Neural cell (in vitro differentiated cells): ENCODE data around the gene UVRAG. TPM values are rescaled to one million over a fixed set of nuclear protein-coding genes. Genes with fewer than 3 reads are reported as not detected.

Experiments
- H2AFZ ChIP-seq: fragments of 200-600, 300-800 bp; sonication (generic), shearing (Covaris generic); 2 replicates; pipeline ENCODE4 v1.6.0; 2014; ENCODE audit warnings: low read depth, mild to moderate bottlenecking, antibody characterized with exemption, low read length, moderate library complexity
- H3F3A ChIP-seq: fragments of 200-600 bp; shearing (Covaris generic); 2 replicates; pipeline ENCODE4 v1.6.1; 2016; ENCODE audit warnings: mild to moderate bottlenecking, moderate library complexity, mixed read lengths, antibody characterized with exemption, low read length; ENCODE audit not compliant: insufficient read depth, poor library complexity, severe bottlenecking
- H3K27ac ChIP-seq: fragments of 200-600, 300-800 bp; sonication (generic), shearing (Covaris generic); 2 replicates; pipeline ENCODE4 v1.5.1; 2014; ENCODE audit warnings: mild to moderate bottlenecking, low read length, moderate library complexity
- H3K27me3 ChIP-seq: fragments of 300-800, 200-600 bp; sonication (generic), shearing (Covaris generic); 2 replicates; pipeline ENCODE4 v1.6.0; 2014; ENCODE audit warnings: mild to moderate bottlenecking, low read depth, low read length, moderate library complexity; ENCODE audit not compliant: insufficient read depth
- H3K36me3 ChIP-seq: fragments of 300-800, 200-600 bp; sonication (generic), shearing (Covaris generic); 2 replicates; pipeline ENCODE4 v1.5.1; 2014; ENCODE audit warnings: mild to moderate bottlenecking, antibody characterized with exemption, low read length, moderate library complexity; ENCODE audit not compliant: insufficient read depth
- H3K4me2 ChIP-seq: fragments of 300-800, 200-600 bp; sonication (generic), shearing (Covaris generic); 2 replicates; pipeline ENCODE4 v1.6.0; 2014; ENCODE audit warnings: mild to moderate bottlenecking, low read length
- H3K4me3 ChIP-seq: fragments of 300-800, 200-600 bp; sonication (generic), shearing (Covaris generic); 2 replicates; pipeline ENCODE4 v1.5.1; 2014; ENCODE audit warnings: mild to moderate bottlenecking, low read length, moderate library complexity
- H3K79me2 ChIP-seq: fragments of 200-600 bp; shearing (Covaris generic); replicated peaks from 2 replicates; pipeline ENCODE4 v1.6.0; 2014; ENCODE audit warnings: mild to moderate bottlenecking, low read length, moderate library complexity; ENCODE audit not compliant: insufficient read depth
- H3K9ac ChIP-seq: fragments of 300-800, 200-600 bp; sonication (generic), shearing (Covaris generic); 2 replicates; pipeline ENCODE4 v1.6.1; 2016; ENCODE audit warnings: mild to moderate bottlenecking, low read length, mixed read lengths
- H3K9me2 ChIP-seq: fragments of 200-600 bp; shearing (Covaris generic); 2 replicates; pipeline ENCODE4 v1.6.1; 2016; ENCODE audit warnings: mild to moderate bottlenecking, low read length, mixed read lengths; ENCODE audit not compliant: insufficient read depth
- H3K9me3 ChIP-seq: fragments of 200-600, 300-800 bp; sonication (generic), shearing (Covaris generic); 2 replicates; pipeline ENCODE4 v1.6.1; 2016; ENCODE audit warnings: mild to moderate bottlenecking, mixed run types, low read length, moderate library complexity, mixed read lengths
- H4K20me1 ChIP-seq: fragments of 200-600 bp; shearing (Covaris generic); 2 replicates; pipeline ENCODE4 v1.6.1; 2016; ENCODE audit warnings: mild to moderate bottlenecking, mixed run types; ENCODE audit not compliant: insufficient read depth
- EP300 ChIP-seq: fragments of 450-650 bp; conservative IDR thresholded peaks from 2 replicates; pipeline ENCODE4 v1.6.1; 2014; ENCODE audit warnings: antibody characterized with exemption, mild to moderate bottlenecking, moderate library complexity; ENCODE audit not compliant: poor library complexity, severe bottlenecking
- EZH2 ChIP-seq: fragments of 200-600, 300-800 bp; shearing (Covaris generic), sonication (generic); IDR thresholded peaks from 2 replicates; pipeline ENCODE4 v1.6.1; 2014; ENCODE audit warnings: antibody characterized with exemption, low read length, borderline replicate concordance, mild to moderate bottlenecking; ENCODE audit not compliant: insufficient read depth, poor library complexity, severe bottlenecking
- MXI1 ChIP-seq: fragments of 450-650 bp; conservative IDR thresholded peaks from 2 replicates; pipeline ENCODE4 v1.6.1; 2014; ENCODE audit warnings: antibody characterized with exemption, mild to moderate bottlenecking; ENCODE audit not compliant: poor library complexity, severe bottlenecking
- POLR2AphosphoS5 ChIP-seq: IDR thresholded peaks from 2 replicates; pipeline ENCODE4 v1.6.1; 2012
- RAD21 ChIP-seq: fragments of 450-650 bp; conservative IDR thresholded peaks from 2 replicates; pipeline ENCODE4 v1.6.1; 2014; ENCODE audit warnings: antibody characterized with exemption, mild to moderate bottlenecking, moderate library complexity
- SMC3 ChIP-seq: fragments of 450-650 bp; conservative IDR thresholded peaks from 2 replicates; pipeline ENCODE4 v1.6.1; 2014; ENCODE audit warnings: antibody characterized with exemption, mild to moderate bottlenecking, moderate library complexity; ENCODE audit not compliant: poor library complexity
- TAF1 ChIP-seq: IDR thresholded peaks from 2 replicates; pipeline ENCODE4 v1.6.1; 2012; ENCODE audit warnings: low read depth
- polyA plus RNA-seq: library from polyadenylated mRNA; depleted of rRNA; stranded (reverse); fragments of >200 nt; gene quantifications from 2 replicates; pipeline ENCODE4 v1.2.3, GENCODE V29; 2014
- TF ChIP-seq, protein P1 (sequence below): IDR thresholded peaks from 2 replicates; pipeline ENCODE4 v1.6.1; 2012; ENCODE audit warnings: borderline replicate concordance
- TF ChIP-seq, protein P2 (sequence below): fragments of 450-650 bp; IDR thresholded peaks from 2 replicates; pipeline ENCODE4 v1.5.1; 2014; ENCODE audit warnings: antibody characterized with exemption, mild to moderate bottlenecking, moderate library complexity; ENCODE audit not compliant: poor library complexity, severe bottlenecking

The UVRAG gene
- polyA plus RNA-seq, 1 donor from 2014 or later, result 31.6 TPM

- Histone ChIP-seq H3K4me2 (no peak overlapping the region), H3K27ac (no peak overlapping the region), H2AFZ (no peak overlapping the region), H3K9me3 (no peaks in the 10 kb centered on the region), H3K79me2 (no peaks in the 10 kb centered on the region), H3K4me3 (no peak overlapping the region), H3K9me2 (no peaks in the 10 kb centered on the region), H3K27me3 (no peaks in the 10 kb centered on the region), H3K36me3 (peaks cover 4% of the 10 kb centered on the region), H4K20me1 (no peaks in the 10 kb centered on the region), H3F3A (no peaks in the 10 kb centered on the region), H3K9ac (no peak overlapping the region)
- TF ChIP-seq RAD21 (no peak), EP300 (no peak), POLR2AphosphoS5 (no peak), SMC3 (no peak), TAF1 (no peak), MXI1 (no peak), EZH2 (no peak)
- TF ChIP-seq, protein P1, sequence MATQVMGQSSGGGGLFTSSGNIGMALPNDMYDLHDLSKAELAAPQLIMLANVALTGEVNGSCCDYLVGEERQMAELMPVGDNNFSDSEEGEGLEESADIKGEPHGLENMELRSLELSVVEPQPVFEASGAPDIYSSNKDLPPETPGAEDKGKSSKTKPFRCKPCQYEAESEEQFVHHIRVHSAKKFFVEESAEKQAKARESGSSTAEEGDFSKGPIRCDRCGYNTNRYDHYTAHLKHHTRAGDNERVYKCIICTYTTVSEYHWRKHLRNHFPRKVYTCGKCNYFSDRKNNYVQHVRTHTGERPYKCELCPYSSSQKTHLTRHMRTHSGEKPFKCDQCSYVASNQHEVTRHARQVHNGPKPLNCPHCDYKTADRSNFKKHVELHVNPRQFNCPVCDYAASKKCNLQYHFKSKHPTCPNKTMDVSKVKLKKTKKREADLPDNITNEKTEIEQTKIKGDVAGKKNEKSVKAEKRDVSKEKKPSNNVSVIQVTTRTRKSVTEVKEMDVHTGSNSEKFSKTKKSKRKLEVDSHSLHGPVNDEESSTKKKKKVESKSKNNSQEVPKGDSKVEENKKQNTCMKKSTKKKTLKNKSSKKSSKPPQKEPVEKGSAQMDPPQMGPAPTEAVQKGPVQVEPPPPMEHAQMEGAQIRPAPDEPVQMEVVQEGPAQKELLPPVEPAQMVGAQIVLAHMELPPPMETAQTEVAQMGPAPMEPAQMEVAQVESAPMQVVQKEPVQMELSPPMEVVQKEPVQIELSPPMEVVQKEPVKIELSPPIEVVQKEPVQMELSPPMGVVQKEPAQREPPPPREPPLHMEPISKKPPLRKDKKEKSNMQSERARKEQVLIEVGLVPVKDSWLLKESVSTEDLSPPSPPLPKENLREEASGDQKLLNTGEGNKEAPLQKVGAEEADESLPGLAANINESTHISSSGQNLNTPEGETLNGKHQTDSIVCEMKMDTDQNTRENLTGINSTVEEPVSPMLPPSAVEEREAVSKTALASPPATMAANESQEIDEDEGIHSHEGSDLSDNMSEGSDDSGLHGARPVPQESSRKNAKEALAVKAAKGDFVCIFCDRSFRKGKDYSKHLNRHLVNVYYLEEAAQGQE, result no peak
- TF ChIP-seq, protein P2, sequence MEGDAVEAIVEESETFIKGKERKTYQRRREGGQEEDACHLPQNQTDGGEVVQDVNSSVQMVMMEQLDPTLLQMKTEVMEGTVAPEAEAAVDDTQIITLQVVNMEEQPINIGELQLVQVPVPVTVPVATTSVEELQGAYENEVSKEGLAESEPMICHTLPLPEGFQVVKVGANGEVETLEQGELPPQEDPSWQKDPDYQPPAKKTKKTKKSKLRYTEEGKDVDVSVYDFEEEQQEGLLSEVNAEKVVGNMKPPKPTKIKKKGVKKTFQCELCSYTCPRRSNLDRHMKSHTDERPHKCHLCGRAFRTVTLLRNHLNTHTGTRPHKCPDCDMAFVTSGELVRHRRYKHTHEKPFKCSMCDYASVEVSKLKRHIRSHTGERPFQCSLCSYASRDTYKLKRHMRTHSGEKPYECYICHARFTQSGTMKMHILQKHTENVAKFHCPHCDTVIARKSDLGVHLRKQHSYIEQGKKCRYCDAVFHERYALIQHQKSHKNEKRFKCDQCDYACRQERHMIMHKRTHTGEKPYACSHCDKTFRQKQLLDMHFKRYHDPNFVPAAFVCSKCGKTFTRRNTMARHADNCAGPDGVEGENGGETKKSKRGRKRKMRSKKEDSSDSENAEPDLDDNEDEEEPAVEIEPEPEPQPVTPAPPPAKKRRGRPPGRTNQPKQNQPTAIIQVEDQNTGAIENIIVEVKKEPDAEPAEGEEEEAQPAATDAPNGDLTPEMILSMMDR, result no peak
Measured at GRCh38 chr11:76025817-76026216, 210.8 kb downstream of the UVRAG start.

DNA sequence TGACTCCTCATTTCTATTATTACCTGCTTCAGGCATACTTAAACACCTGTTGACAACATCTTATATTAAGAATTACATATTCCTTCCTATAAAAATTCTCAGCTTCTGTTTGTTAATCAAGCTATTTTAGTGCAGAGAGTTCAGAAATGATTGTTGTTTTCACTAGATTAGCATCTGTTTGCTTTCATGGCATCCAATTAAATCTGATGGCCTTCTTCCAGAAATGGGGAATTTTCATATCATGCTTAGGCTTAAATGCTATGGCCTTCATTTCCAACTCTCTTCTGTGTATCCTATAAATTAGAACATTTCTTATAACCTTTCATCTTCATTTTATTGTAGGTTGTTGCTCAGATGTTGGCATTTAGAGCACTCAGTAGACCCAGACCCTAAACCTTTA, 211.3 kb downstream of the UVRAG start:
- H2AFZ ChIP-seq, result no peak overlapping the region
- H3K9me2 ChIP-seq, result no peaks in the 10 kb centered on the region
- H3K27me3 ChIP-seq, result no peaks in the 10 kb centered on the region
- no peaks in the 10 kb centered on the region for H3K79me2 ChIP-seq
- no peak overlapping the region for H3K27ac ChIP-seq
- H3F3A ChIP-seq, result no peaks in the 10 kb centered on the region
- TF ChIP-seq EZH2 (no peak), POLR2AphosphoS5 (no peak), RAD21 (no peak), MXI1 (no peak), EP300 (no peak), TAF1 (no peak)
- TF ChIP-seq, protein P2, result no peak
- no peak overlapping the region for H3K9ac ChIP-seq
- peaks cover 4% of the 10 kb centered on the region for H3K36me3 ChIP-seq
- no peak overlapping the region for H3K4me2 ChIP-seq
- no peak overlapping the region for H3K4me3 ChIP-seq
- no peaks in the 10 kb centered on the region for H4K20me1 ChIP-seq
- no peaks in the 10 kb centered on the region for H3K9me3 ChIP-seq
